ENCODE measurements around the gene PACRG.

PACRG gene

DNA sequence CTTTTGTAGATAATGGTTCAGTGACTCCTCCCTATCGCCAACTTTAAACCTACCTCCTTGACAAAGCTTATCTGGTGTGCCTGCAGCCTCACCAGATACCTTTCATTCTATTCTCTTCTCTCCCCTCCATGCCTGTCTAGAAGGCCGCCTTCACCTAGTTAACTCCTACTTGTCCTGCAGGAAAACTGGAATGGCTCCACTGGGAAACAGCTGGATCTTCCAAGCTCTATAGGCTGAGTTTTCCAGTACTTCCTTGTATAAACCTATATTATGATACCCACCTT lies 6.4 kb upstream of the PACRG start:
- H3K4me2 ChIP-seq (ENCODE audit: low read length): no peak overlapping the region
- no CpG with 5 or more reads among the region's 2 CpGs for WGBS (ENCODE audit: extremely low coverage, insufficient coverage, low lambda C conversion rate)

DNA sequence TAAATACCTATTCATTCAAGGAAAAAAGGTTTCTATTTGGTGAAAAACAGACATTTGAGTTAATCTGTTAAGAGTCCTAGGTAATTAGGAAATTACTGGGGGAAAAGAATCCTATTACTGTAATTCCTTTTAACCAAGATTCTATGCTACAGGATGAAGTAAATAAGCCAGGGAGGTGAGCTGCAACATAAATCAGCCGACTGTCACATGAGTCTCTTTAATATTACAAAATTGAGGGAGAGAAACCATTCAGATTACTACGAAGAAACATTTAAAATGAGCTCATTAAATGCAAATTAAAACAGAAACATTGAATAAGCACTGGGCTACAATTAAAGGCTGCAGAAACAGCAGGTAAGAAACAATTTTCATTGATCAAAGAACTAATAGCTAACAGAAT lies 5.5 kb upstream of the PACRG start:
- no CpG with 5 or more reads among the region's 2 CpGs for WGBS (ENCODE audit: extremely low coverage, insufficient coverage, low lambda C conversion rate)
- Histone ChIP-seq H3K23ac (ENCODE audit: low read length) (no peak overlapping the region), H3K27me3 (ENCODE audit: insufficient read depth, low read length, poor library complexity) (no peaks in the 10 kb centered on the region), H3K36me3 (ENCODE audit: control insufficient read depth, insufficient read depth, low read length) (no peaks in the 10 kb centered on the region), H4K5ac (ENCODE audit: low read length) (no peak overlapping the region), H3K4ac (ENCODE audit: low read depth, low read length) (no peak overlapping the region), H2BK120ac (ENCODE audit: low read depth, low read length) (no peak overlapping the region), H3K9ac (ENCODE audit: low read length) (no peak overlapping the region), H3K27ac (ENCODE audit: low read depth, low read length) (no peak overlapping the region), H2BK5ac (ENCODE audit: low read length) (no peak overlapping the region), H2AK5ac (ENCODE audit: low read length) (no peak overlapping the region), H3K56ac (ENCODE audit: low read length) (no peak overlapping the region), H3K4me1 (ENCODE audit: control insufficient read depth, low read depth, low read length) (no peaks in the 10 kb centered on the region), H3K79me1 (ENCODE audit: low read length) (no peaks in the 10 kb centered on the region), H4K8ac (ENCODE audit: low read depth, low read length) (no peak overlapping the region), H3K18ac (ENCODE audit: low read length) (no peak overlapping the region), H3K4me3 (ENCODE audit: low read length) (no peak overlapping the region), H2BK15ac (replicated peaks; ENCODE audit: low read depth) (no peak overlapping the region), H3K4me2 (ENCODE audit: low read length) (no peak overlapping the region), H3K79me2 (ENCODE audit: control insufficient read depth, insufficient read depth, low read length) (no peaks in the 10 kb centered on the region)
- no peak for DNase-seq

More for the DNA sequence above, 6.4 kb upstream of the PACRG start:
- H3K27me3 ChIP-seq (ENCODE audit: insufficient read depth, low read length, poor library complexity): no peaks in the 10 kb centered on the region
- no peak overlapping the region for H4K8ac ChIP-seq (ENCODE audit: low read depth, low read length)
- H3K27ac ChIP-seq (ENCODE audit: low read depth, low read length): no peak overlapping the region
- H3K56ac ChIP-seq (ENCODE audit: low read length): no peak overlapping the region
- no peaks in the 10 kb centered on the region for H3K4me1 ChIP-seq (ENCODE audit: control insufficient read depth, low read depth, low read length)
- DNase-seq: peak; percentile 16
- H2AK5ac ChIP-seq (ENCODE audit: low read length): no peak overlapping the region
- H3K18ac ChIP-seq (ENCODE audit: low read length): no peak overlapping the region
- H2BK15ac ChIP-seq (replicated peaks; ENCODE audit: low read depth): no peak overlapping the region
- H3K23ac ChIP-seq (ENCODE audit: low read length): no peak overlapping the region
- H2BK5ac ChIP-seq (ENCODE audit: low read length): no peak overlapping the region
- H3K9ac ChIP-seq (ENCODE audit: low read length): no peak overlapping the region
- no peak overlapping the region for H3K4me3 ChIP-seq (ENCODE audit: low read length)
- no peaks in the 10 kb centered on the region for H3K36me3 ChIP-seq (ENCODE audit: control insufficient read depth, insufficient read depth, low read length)
- H3K4ac ChIP-seq (ENCODE audit: low read depth, low read length): no peak overlapping the region
- H3K79me2 ChIP-seq (ENCODE audit: control insufficient read depth, insufficient read depth, low read length): no peaks in the 10 kb centered on the region
- H3K79me1 ChIP-seq (ENCODE audit: low read length): no peaks in the 10 kb centered on the region
- H2BK120ac ChIP-seq (ENCODE audit: low read depth, low read length): no peak overlapping the region
- no peak overlapping the region for H4K5ac ChIP-seq (ENCODE audit: low read length)

DNA sequence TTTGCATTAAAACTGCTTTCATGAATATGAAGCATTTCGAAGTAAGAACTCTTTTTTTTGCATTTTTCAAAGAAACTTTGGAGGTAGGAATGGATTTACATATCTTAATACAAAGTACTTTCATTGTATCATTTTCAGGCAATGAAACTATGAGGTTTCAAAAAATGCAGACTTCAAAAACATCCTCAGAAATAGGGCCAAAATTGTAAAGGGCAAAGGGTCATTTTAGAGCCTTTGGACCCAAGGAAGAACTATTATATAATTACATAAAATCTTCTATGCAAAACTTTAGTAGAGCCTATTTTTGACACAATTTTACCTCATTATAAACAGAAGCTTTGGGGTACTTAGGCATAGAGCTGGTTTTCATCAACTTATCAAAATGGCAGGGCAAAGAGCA lies 5.1 kb upstream of the PACRG start:
- H2AK5ac ChIP-seq (ENCODE audit: low read length): no peak overlapping the region
- no peaks in the 10 kb centered on the region for H3K36me3 ChIP-seq (ENCODE audit: control insufficient read depth, insufficient read depth, low read length)
- no peaks in the 10 kb centered on the region for H3K4me1 ChIP-seq (ENCODE audit: control insufficient read depth, low read depth, low read length)
- no peak overlapping the region for H3K4me3 ChIP-seq (ENCODE audit: low read length)
- H3K18ac ChIP-seq (ENCODE audit: low read length): no peak overlapping the region
- no peak overlapping the region for H4K8ac ChIP-seq (ENCODE audit: low read depth, low read length)
- H4K5ac ChIP-seq (ENCODE audit: low read length): no peak overlapping the region
- no peaks in the 10 kb centered on the region for H3K79me1 ChIP-seq (ENCODE audit: low read length)
- H3K4me2 ChIP-seq (ENCODE audit: low read length): no peak overlapping the region
- no peak overlapping the region for H3K27ac ChIP-seq (ENCODE audit: low read depth, low read length)
- H3K9ac ChIP-seq (ENCODE audit: low read length): no peak overlapping the region
- DNase-seq: no peak
- H3K23ac ChIP-seq (ENCODE audit: low read length): no peak overlapping the region
- no peak overlapping the region for H3K4ac ChIP-seq (ENCODE audit: low read depth, low read length)
- H3K27me3 ChIP-seq (ENCODE audit: insufficient read depth, low read length, poor library complexity): no peaks in the 10 kb centered on the region
- no peaks in the 10 kb centered on the region for H3K79me2 ChIP-seq (ENCODE audit: control insufficient read depth, insufficient read depth, low read length)
- no peak overlapping the region for H3K56ac ChIP-seq (ENCODE audit: low read length)
- WGBS (ENCODE audit: extremely low coverage, insufficient coverage, low lambda C conversion rate): no CpG with 5 or more reads among the region's 1 CpG
- H2BK5ac ChIP-seq (ENCODE audit: low read length): no peak overlapping the region
- H2BK15ac ChIP-seq (replicated peaks; ENCODE audit: low read depth): no peak overlapping the region
- no peak overlapping the region for H2BK120ac ChIP-seq (ENCODE audit: low read depth, low read length)

DNA sequence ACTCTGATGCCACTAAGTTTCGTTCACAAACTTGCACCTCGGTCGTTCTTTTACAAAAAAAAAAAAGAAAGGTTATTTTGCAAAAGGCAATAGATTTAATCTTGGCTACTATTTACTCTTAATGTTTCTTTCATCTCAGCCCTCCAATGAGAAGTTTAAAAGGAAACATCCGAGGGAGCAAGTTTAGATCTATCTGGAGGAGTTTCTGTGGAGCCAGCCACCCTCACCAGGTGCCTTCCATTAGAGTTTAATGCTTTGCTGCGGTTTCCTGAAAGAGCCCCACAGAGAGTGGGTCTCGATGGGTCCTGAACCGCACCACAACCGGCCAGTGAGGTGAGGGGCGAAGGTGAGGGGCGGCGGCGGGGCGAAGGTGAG lies 840 bp upstream of the PACRG start:
- H3K27ac ChIP-seq (ENCODE audit: low read depth, low read length): no peak overlapping the region

DNA sequence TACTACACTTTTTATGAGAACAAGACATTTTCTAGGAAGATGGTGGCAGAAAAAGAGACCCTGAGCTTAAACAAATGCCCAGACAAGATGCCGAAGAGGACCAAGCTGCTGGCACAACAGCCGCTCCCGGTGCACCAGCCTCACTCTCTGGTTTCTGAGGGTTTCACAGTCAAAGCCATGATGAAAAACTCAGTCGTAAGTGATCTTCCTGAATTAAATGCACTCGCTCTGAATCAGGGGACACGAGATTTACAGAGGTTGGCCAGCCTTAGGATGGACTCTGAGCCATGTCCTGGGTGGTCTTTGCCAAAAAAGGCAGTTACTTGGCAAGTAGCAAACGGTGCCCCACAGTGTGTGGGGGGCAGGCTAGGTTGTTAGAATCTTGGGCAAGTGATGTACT lies 423 bp downstream of the PACRG start:
- no peak overlapping the region for H3K9ac ChIP-seq (ENCODE audit: low read length)
- no peak overlapping the region for H2BK5ac ChIP-seq (ENCODE audit: low read length)
- no peak overlapping the region for H3K4me3 ChIP-seq (ENCODE audit: low read length)
- no peak overlapping the region for H3K27ac ChIP-seq (ENCODE audit: low read depth, low read length)
- H3K23ac ChIP-seq (ENCODE audit: low read length): no peak overlapping the region
- no peak overlapping the region for H3K4ac ChIP-seq (ENCODE audit: low read depth, low read length)
- no peak overlapping the region for H2BK120ac ChIP-seq (ENCODE audit: low read depth, low read length)
- no peaks in the 10 kb centered on the region for H3K4me1 ChIP-seq (ENCODE audit: control insufficient read depth, low read depth, low read length)
- no peaks in the 10 kb centered on the region for H3K79me2 ChIP-seq (ENCODE audit: control insufficient read depth, insufficient read depth, low read length)
- no peak overlapping the region for H3K18ac ChIP-seq (ENCODE audit: low read length)
- no peak for DNase-seq
- no peak overlapping the region for H2AK5ac ChIP-seq (ENCODE audit: low read length)
- no peaks in the 10 kb centered on the region for H3K27me3 ChIP-seq (ENCODE audit: insufficient read depth, low read length, poor library complexity)
- no peaks in the 10 kb centered on the region for H3K79me1 ChIP-seq (ENCODE audit: low read length)
- no CpG with 5 or more reads among the region's 7 CpGs for WGBS (ENCODE audit: extremely low coverage, insufficient coverage, low lambda C conversion rate)
- no peak overlapping the region for H2BK15ac ChIP-seq (replicated peaks; ENCODE audit: low read depth)
- no peak overlapping the region for H3K56ac ChIP-seq (ENCODE audit: low read length)
- H3K4me2 ChIP-seq (ENCODE audit: low read length): no peak overlapping the region
- no peak overlapping the region for H4K5ac ChIP-seq (ENCODE audit: low read length)
- no peak overlapping the region for H4K8ac ChIP-seq (ENCODE audit: low read depth, low read length)
- H3K36me3 ChIP-seq (ENCODE audit: control insufficient read depth, insufficient read depth, low read length): no peaks in the 10 kb centered on the region

More for the DNA sequence above, 840 bp upstream of the PACRG start:
- no peak overlapping the region for H2BK15ac ChIP-seq (replicated peaks; ENCODE audit: low read depth)
- H3K4ac ChIP-seq (ENCODE audit: low read depth, low read length): peak overlapping the region; percentile 82
- no peaks in the 10 kb centered on the region for H3K4me1 ChIP-seq (ENCODE audit: control insufficient read depth, low read depth, low read length)
- H3K79me1 ChIP-seq (ENCODE audit: low read length): no peaks in the 10 kb centered on the region
- peak overlapping the region; percentile 72 for H3K9ac ChIP-seq (ENCODE audit: low read length)
- peak overlapping the region; percentile 89 for H3K56ac ChIP-seq (ENCODE audit: low read length)
- no peak overlapping the region for H2BK5ac ChIP-seq (ENCODE audit: low read length)
- no peaks in the 10 kb centered on the region for H3K79me2 ChIP-seq (ENCODE audit: control insufficient read depth, insufficient read depth, low read length)
- WGBS (ENCODE audit: extremely low coverage, insufficient coverage, low lambda C conversion rate): no CpG with 5 or more reads among the region's 13 CpGs
- no peak overlapping the region for H4K5ac ChIP-seq (ENCODE audit: low read length)
- no peaks in the 10 kb centered on the region for H3K36me3 ChIP-seq (ENCODE audit: control insufficient read depth, insufficient read depth, low read length)
- DNase-seq: peak; percentile 22
- H3K27me3 ChIP-seq (ENCODE audit: insufficient read depth, low read length, poor library complexity): no peaks in the 10 kb centered on the region
- H3K4me2 ChIP-seq (ENCODE audit: low read length): peak overlapping the region; percentile 14
- H3K23ac ChIP-seq (ENCODE audit: low read length): no peak overlapping the region
- H2BK120ac ChIP-seq (ENCODE audit: low read depth, low read length): peak overlapping the region; percentile 24
- H2AK5ac ChIP-seq (ENCODE audit: low read length): no peak overlapping the region
- H4K8ac ChIP-seq (ENCODE audit: low read depth, low read length): peak overlapping the region; percentile 41
- no peak overlapping the region for H3K4me3 ChIP-seq (ENCODE audit: low read length)
- peak overlapping the region; percentile 88 for H3K18ac ChIP-seq (ENCODE audit: low read length)

DNA sequence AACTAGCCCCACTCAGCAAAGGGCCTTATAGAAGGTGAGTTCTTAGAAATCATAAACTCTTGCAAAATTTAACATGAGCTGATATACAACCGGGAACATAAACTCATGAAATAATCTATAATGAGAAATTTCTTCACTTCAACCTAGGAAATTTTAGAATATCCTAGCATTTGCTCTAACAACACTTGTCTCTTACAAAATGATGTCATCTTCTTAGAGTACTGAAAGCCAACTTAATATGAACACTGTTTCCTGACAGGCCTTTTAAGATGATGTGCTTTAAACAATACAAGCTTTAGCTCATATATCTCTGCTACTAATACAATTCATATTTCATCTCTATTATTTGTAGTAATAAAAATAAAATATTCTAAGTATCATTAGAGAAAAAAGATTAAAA lies 932 bp downstream of the PACRG start:
- H4K5ac ChIP-seq (ENCODE audit: low read length): no peak overlapping the region
- H3K56ac ChIP-seq (ENCODE audit: low read length): no peak overlapping the region
- no peak overlapping the region for H3K23ac ChIP-seq (ENCODE audit: low read length)
- no peak overlapping the region for H3K4me2 ChIP-seq (ENCODE audit: low read length)
- H3K79me2 ChIP-seq (ENCODE audit: control insufficient read depth, insufficient read depth, low read length): no peaks in the 10 kb centered on the region
- H3K4me1 ChIP-seq (ENCODE audit: control insufficient read depth, low read depth, low read length): no peaks in the 10 kb centered on the region
- WGBS (ENCODE audit: extremely low coverage, insufficient coverage, low lambda C conversion rate): no CpG with 5 or more reads among the region's 1 CpG
- no peak overlapping the region for H3K27ac ChIP-seq (ENCODE audit: low read depth, low read length)
- no peak overlapping the region for H4K8ac ChIP-seq (ENCODE audit: low read depth, low read length)
- H2AK5ac ChIP-seq (ENCODE audit: low read length): no peak overlapping the region
- H2BK5ac ChIP-seq (ENCODE audit: low read length): no peak overlapping the region
- H2BK15ac ChIP-seq (replicated peaks; ENCODE audit: low read depth): no peak overlapping the region
- H3K79me1 ChIP-seq (ENCODE audit: low read length): no peaks in the 10 kb centered on the region
- H2BK120ac ChIP-seq (ENCODE audit: low read depth, low read length): no peak overlapping the region
- H3K18ac ChIP-seq (ENCODE audit: low read length): no peak overlapping the region
- DNase-seq: no peak
- H3K36me3 ChIP-seq (ENCODE audit: control insufficient read depth, insufficient read depth, low read length): no peaks in the 10 kb centered on the region
- H3K4ac ChIP-seq (ENCODE audit: low read depth, low read length): no peak overlapping the region
- no peak overlapping the region for H3K9ac ChIP-seq (ENCODE audit: low read length)
- H3K4me3 ChIP-seq (ENCODE audit: low read length): no peak overlapping the region
- H3K27me3 ChIP-seq (ENCODE audit: insufficient read depth, low read length, poor library complexity): no peaks in the 10 kb centered on the region

Measured in mesendoderm (in vitro differentiated cells).